HG03159 (cell line): Measurements from ENCODE around the gene ZNF491.
"Not testable (repeated sequence)": the region's sequence is repeated elsewhere in the genome, so short reads cannot be mapped to it uniquely, and the experiment has no call there.

Source experiments
- ATAC-seq: cut with Tn5 transposase; IDR thresholded peaks from one replicate; pipeline ENCODE4 v1.9.1; 2021; ENCODE audit warnings: mild to moderate bottlenecking, moderate library complexity; ENCODE audit not compliant: unreplicated experiment

ZNF491 gene

GRCh38 chr19:11806354-11807098 is 8.2 kb downstream of the ZNF491 start:
- ATAC-seq = no peak

GRCh38 chr19:11807099-11807380 is 8.7 kb downstream of the ZNF491 start:
- ATAC-seq = no peak

- peak; percentile 39 for ATAC-seq
Observed at GRCh38 chr19:11813703-11814028, 15.3 kb downstream of the ZNF491 start.

- ATAC-seq = peak; percentile 99
Observed at GRCh38 chr19:11814029-11814699, 15.8 kb downstream of the ZNF491 start, which contains the start of gene ZNF440. TSS of gene ZNF440 (plus strand) at chr19:11814273. CDS start at chr19:11814448, 175 bp downstream.

- ATAC-seq = no peak
Observed at GRCh38 chr19:11814700-11815035, 16.3 kb downstream of the ZNF491 start.

GRCh38 chr19:11821474-11822109 is 23.3 kb downstream of the ZNF491 start:
- no peak for ATAC-seq

- ATAC-seq = not testable (repeated sequence)
Observed at GRCh38 chr19:11828957-11829876, 30.9 kb downstream of the ZNF491 start.

GRCh38 chr19:11832253-11832912 is 34.1 kb downstream of the ZNF491 start:
- no peak for ATAC-seq

- no peak for ATAC-seq
Observed at GRCh38 chr19:11833541-11833940, 35.2 kb downstream of the ZNF491 start.

GRCh38 chr19:11835626-11836066 is 37.3 kb downstream of the ZNF491 start:
- ATAC-seq = not testable (repeated sequence)

GRCh38 chr19:11843722-11844121 is 45.4 kb downstream of the ZNF491 start:
- ATAC-seq = no peak

- not testable (repeated sequence) for ATAC-seq
Observed at GRCh38 chr19:11847615-11848014, 49.3 kb downstream of the ZNF491 start.

GRCh38 chr19:11848200-11848593 is 49.9 kb downstream of the ZNF491 start:
- ATAC-seq = no peak

- ATAC-seq = no peak
Observed at GRCh38 chr19:11848594-11849469, 50.5 kb downstream of the ZNF491 start, which contains the start of gene ZNF439. TSS of gene ZNF439 (plus strand) at chr19:11848726. CDS start at chr19:11848868, 142 bp downstream.

- ATAC-seq = not testable (repeated sequence)
Observed at GRCh38 chr19:11850289-11850688, 52.0 kb downstream of the ZNF491 start.

- no peak for ATAC-seq
Observed at GRCh38 chr19:11853358-11853757, 55.0 kb downstream of the ZNF491 start.

GRCh38 chr19:11856596-11857250 is 58.4 kb downstream of the ZNF491 start:
- ATAC-seq = no peak
